Neural progenitor cell (in vitro differentiated cells): ENCODE results near the gene HNMT.

Source experiments
- CTCF ChIP-seq: fragments of 200-600 bp; sonication (generic); IDR thresholded peaks from 2 replicates; pipeline ENCODE4 v1.5.1; 2017; ENCODE audit warnings: antibody characterized with exemption, mild to moderate bottlenecking
- EZH2 ChIP-seq: fragments of 200-600 bp; sonication (generic); IDR thresholded peaks from 2 replicates; pipeline ENCODE4 v1.6.1; 2017; ENCODE audit warnings: antibody characterized with exemption, mild to moderate bottlenecking, moderate library complexity

- TF ChIP-seq CTCF (no peak), EZH2 (no peak)
Observed at GRCh38 chr2:138012082-138012481, 47.8 kb downstream of the HNMT start.
